Measurements from ENCODE around the gene KRTAP10-11. TPM values are rescaled to one million over a fixed set of nuclear protein-coding genes. Genes with fewer than 3 reads are reported as not detected.
"Not testable (repeated sequence)": the region's sequence is repeated elsewhere in the genome, so short reads cannot be mapped to it uniquely, and the experiment has no call there.

Gene KRTAP10-11, protein sequence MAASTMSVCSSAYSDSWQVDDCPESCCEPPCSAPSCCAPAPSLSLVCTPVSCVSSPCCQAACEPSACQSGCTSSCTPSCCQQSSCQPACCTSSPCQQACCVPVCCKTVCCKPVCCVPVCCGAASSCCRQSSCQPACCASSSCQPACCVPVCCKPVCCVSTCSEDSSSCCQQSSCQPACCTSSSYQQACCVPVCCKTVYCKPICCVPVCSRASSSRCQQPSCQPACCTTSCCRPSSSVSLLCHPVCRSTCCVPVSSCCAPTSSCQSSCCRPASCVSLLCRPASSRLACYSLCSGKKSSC
- not detected for total RNA-seq

DNA sequence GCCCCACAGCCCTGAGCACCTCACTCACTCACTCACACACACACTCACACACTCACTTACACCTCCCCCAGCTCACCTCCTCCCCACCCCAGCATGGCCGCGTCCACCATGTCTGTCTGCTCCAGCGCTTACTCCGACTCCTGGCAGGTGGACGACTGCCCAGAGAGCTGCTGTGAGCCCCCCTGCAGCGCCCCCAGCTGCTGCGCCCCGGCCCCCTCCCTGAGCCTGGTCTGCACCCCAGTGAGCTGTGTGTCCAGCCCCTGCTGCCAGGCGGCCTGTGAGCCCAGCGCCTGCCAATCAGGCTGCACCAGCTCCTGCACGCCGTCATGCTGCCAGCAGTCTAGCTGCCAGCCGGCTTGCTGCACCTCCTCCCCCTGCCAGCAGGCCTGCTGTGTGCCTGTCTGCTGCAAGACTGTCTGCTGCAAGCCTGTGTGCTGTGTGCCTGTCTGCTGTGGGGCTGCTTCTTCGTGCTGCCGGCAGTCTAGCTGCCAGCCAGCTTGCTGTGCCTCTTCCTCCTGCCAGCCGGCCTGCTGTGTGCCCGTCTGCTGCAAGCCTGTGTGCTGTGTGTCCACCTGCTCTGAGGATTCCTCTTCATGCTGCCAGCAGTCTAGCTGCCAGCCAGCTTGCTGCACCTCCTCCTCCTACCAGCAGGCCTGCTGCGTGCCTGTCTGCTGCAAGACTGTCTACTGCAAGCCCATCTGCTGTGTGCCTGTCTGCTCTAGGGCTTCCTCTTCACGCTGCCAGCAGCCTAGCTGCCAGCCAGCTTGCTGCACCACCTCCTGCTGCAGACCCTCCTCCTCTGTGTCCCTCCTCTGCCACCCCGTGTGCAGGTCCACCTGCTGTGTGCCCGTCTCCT is at the start of gene KRTAP10-11:
Gene KRTAP10-11, plus strand, starts transcription at position 49 of the 856 bp plus-strand sequence. Its CDS starts 45 bp downstream, at position 94.
- DNase-seq; H3K4me1 ChIP-seq; H3K36me3 ChIP-seq; intact Hi-C loops (cut with DNase I); H3K9ac ChIP-seq (ENCODE audit: low read depth in 2 of 2, low read length in 2 of 2); H3K27me3 ChIP-seq; H3K4me3 ChIP-seq; H3K27ac ChIP-seq; H3K9me3 ChIP-seq: not testable (repeated sequence)

DNA sequence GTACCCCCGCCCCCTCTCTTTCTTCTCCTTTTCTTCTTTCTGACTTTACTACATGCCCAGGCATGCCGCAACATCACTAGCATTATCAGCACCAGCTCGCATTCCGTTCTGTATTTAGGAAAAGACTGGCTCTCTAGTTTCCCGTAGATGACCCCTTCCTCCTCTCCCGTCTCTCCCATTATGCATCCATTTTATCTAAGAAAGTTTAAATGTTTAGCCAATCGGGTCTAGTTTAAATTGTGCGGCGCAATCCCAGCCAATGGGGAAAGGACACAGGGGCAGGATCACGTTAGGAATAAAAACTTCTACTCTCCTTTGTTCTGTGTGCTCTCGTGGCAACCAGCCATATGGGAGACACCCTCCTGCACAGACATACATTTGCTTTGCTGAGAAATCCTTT is 48.2 kb upstream of the KRTAP10-11 start:
- H3K9me3 ChIP-seq: no peaks in the 10 kb centered on the region
- no peaks in the 10 kb centered on the region for H3K4me1 ChIP-seq
- H3K27me3 ChIP-seq: no peaks in the 10 kb centered on the region
- TF ChIP-seq, protein P1, sequence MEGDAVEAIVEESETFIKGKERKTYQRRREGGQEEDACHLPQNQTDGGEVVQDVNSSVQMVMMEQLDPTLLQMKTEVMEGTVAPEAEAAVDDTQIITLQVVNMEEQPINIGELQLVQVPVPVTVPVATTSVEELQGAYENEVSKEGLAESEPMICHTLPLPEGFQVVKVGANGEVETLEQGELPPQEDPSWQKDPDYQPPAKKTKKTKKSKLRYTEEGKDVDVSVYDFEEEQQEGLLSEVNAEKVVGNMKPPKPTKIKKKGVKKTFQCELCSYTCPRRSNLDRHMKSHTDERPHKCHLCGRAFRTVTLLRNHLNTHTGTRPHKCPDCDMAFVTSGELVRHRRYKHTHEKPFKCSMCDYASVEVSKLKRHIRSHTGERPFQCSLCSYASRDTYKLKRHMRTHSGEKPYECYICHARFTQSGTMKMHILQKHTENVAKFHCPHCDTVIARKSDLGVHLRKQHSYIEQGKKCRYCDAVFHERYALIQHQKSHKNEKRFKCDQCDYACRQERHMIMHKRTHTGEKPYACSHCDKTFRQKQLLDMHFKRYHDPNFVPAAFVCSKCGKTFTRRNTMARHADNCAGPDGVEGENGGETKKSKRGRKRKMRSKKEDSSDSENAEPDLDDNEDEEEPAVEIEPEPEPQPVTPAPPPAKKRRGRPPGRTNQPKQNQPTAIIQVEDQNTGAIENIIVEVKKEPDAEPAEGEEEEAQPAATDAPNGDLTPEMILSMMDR (IDR thresholded peaks at IDR 0.05): no peak
- no peak overlapping the region for H3K27ac ChIP-seq
- H3K36me3 ChIP-seq: no peaks in the 10 kb centered on the region
- intact Hi-C loops (cut with DNase I): no loop called here
- no peak overlapping the region for H3K4me3 ChIP-seq
- H3K9ac ChIP-seq (ENCODE audit: low read depth in 2 of 2, low read length in 2 of 2): no peak overlapping the region
- no peak for DNase-seq

DNA sequence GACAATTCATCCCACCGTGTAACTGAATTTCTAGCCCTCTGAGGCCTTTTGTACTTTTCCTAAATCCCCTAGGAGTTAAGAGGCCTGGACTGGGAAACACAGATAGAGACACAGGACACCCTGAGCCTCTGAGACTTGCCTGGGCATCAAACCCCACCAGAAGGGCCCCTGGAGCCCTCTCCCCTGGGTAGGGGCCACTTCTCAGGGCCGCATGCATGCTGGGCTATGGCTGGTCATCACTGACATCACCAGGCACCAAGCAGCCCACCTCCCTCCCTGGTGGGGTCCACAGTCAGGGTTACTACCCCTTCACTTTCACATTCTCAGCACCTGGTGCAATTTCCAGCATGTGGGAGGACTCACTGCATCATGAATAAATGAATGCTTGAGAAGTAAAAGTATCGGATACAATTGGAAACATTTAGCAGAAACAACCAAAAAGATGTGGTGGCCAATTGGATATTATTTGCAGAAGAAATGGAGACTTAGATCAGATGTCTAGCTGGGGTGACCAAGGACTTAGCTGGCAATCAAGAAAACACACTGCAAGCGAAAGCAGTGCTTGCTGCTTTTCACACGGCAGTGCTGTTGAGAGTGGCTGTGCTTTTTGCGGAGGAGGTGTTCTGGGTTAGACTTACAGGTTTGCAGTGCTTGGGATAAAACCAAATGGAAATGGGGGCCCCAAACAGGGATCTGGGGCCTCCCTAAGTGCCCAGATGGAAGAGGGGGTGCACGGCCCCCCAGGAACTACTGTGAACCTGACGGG is 46.8 kb upstream of the KRTAP10-11 start:
- H3K4me3 ChIP-seq: no peak overlapping the region
- TF ChIP-seq, protein P1 (IDR thresholded peaks at IDR 0.05): no peak
- no peaks in the 10 kb centered on the region for H3K9me3 ChIP-seq
- intact Hi-C loops (cut with DNase I): no loop called here
- no peaks in the 10 kb centered on the region for H3K4me1 ChIP-seq
- no peaks in the 10 kb centered on the region for H3K36me3 ChIP-seq
- no peaks in the 10 kb centered on the region for H3K27me3 ChIP-seq
- DNase-seq: no peak
- no peak overlapping the region for H3K27ac ChIP-seq
- H3K9ac ChIP-seq (ENCODE audit: low read depth in 2 of 2, low read length in 2 of 2): no peak overlapping the region

DNA sequence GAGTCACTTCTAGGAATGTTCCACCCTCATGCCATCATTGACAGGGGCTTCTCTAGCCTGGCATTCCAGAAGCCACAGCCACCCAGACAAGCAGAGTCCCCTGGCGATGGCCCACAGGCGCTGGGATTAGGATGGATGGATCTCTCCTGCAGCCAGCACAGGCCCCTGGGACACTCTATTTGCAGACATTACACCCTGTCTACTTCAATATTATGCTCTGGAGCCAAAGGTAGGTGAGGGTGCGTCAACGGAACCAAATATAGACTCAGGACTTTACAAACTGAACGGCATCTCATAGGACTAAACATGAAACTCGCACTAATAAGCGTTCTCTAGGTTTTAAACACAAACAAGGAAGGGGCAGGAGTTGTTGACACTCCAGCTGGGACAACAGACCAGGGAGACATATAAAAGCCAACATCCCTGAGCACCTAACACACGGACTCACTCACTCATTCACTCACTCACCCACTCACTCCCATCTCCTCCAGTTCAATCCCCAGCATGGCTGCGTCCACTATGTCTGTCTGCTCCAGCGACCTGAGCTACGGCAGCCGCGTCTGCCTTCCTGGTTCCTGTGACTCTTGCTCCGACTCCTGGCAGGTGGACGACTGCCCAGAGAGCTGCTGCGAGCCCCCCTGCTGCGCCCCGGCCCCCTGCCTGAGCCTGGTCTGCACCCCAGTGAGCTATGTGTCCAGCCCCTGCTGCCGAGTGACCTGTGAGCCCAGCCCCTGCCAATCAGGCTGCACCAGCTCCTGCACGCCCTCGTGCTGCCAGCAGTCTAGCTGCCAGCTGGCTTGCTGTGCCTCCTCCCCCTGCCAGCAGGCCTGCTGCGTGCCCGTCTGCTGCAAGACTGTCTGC is 45.9 kb upstream of the KRTAP10-11 start, which contains the start of gene KRTAP10-7:
Gene KRTAP10-7, plus strand, starts transcription at position 480 of the 861 bp plus-strand sequence. Its CDS starts 25 bp downstream, at position 505.
- H3K4me3 ChIP-seq; DNase-seq; intact Hi-C loops (cut with DNase I); H3K27me3 ChIP-seq; H3K4me1 ChIP-seq; H3K27ac ChIP-seq; H3K9me3 ChIP-seq; H3K9ac ChIP-seq (ENCODE audit: low read depth in 2 of 2, low read length in 2 of 2); H3K36me3 ChIP-seq: not testable (repeated sequence)

DNA sequence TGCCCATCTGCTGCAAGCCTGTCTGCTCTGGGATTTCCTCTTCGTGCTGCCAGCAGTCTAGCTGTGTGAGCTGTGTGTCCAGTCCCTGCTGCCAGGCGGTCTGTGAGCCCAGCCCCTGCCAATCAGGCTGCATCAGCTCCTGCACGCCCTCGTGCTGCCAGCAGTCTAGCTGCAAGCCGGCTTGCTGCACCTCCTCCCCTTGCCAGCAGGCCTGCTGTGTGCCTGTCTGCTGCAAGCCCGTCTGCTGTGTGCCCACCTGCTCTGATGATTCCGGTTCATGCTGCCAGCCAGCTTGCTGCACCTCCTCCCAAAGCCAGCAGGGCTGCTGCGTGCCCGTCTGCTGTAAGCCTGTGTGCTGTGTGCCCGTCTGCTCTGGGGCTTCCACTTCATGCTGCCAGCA is 45.1 kb upstream of the KRTAP10-11 start:
- H3K4me1 ChIP-seq; H3K36me3 ChIP-seq; H3K27me3 ChIP-seq; H3K27ac ChIP-seq; H3K9me3 ChIP-seq; intact Hi-C loops (cut with DNase I); DNase-seq; H3K4me3 ChIP-seq; H3K9ac ChIP-seq (ENCODE audit: low read depth in 2 of 2, low read length in 2 of 2): not testable (repeated sequence)

DNA sequence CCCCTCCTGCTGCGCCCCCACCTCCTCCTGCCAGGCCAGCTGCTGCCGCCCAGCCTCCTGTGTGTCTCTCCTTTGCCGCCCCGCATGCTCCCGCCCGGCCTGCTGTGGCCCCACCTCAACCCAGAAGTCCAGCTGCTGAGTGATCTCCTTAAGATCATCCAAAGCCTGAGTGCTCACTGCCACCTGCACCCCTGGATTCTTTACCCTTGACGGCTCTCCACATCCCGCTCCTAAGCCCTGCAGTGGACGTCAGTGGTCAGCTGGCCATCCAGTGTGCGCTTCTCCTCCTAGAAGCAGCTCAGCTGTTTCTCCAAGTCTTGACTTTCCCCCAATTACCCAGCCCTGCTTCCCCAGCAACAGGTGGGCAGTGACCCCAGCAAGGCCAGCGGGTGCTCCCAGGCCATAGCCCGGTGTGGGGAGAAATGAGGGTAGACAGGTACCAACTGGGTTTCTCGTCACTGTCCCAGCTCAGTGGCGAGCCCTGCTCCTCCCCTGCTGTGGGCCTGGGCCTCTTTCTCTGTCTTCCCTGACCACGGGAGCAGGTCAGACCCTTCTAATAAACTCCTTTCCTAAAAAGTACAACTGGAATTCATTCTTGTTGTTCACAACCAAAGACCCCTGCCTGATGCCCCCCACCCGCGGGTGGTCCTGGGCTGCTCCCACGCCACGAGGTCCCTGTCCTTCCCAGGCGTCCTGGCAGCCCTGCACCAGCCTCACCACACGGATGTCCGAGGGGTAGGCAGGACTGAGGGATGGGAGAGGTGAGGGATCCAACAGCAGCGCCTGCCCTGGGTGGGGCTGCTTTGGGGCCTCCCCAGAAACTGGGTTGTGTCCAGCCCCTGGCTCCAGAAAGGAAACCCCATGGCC is 44.4 kb upstream of the KRTAP10-11 start:
- H3K27me3 ChIP-seq: no peaks in the 10 kb centered on the region
- no peaks in the 10 kb centered on the region for H3K4me1 ChIP-seq
- DNase-seq: no peak
- H3K4me3 ChIP-seq: no peak overlapping the region
- intact Hi-C loops (cut with DNase I): no loop called here
- no peak overlapping the region for H3K27ac ChIP-seq
- H3K36me3 ChIP-seq: no peaks in the 10 kb centered on the region
- TF ChIP-seq, protein P1 (IDR thresholded peaks at IDR 0.05): no peak
- H3K9me3 ChIP-seq: no peaks in the 10 kb centered on the region
- H3K9ac ChIP-seq (ENCODE audit: low read depth in 2 of 2, low read length in 2 of 2): no peak overlapping the region
